Mesothelial cell of epicardium (in vitro differentiated cells): ENCODE measurements around the gene GIMAP2. TPM values are rescaled to one million over a fixed set of nuclear protein-coding genes. Genes with fewer than 3 reads are reported as not detected.
"Not testable (repeated sequence)": the region's sequence is repeated elsewhere in the genome, so short reads cannot be mapped to it uniquely, and the experiment has no call there.

Source experiments
- DNase-seq, 2 experiments: peaks; one replicate each; pipeline ENCODE4 v3.0.0; 2021; ENCODE audit warnings: low spot score in 2 of 2; ENCODE audit not compliant: unreplicated experiment in 2 of 2
- H3K27ac Mint-ChIP-seq: 2 replicates; pipeline ENCODE4 v1.8.0; 2021; ENCODE audit warnings: mixed read lengths
- H3K27me3 Mint-ChIP-seq: 2 replicates; pipeline ENCODE4 v1.8.0; 2021; ENCODE audit warnings: low read depth, mixed read lengths
- H3K36me3 Mint-ChIP-seq: 2 replicates; pipeline ENCODE4 v1.8.0; 2021; ENCODE audit warnings: mixed read lengths
- H3K4me1 Mint-ChIP-seq: 2 replicates; pipeline ENCODE4 v1.8.0; 2021; ENCODE audit warnings: mixed read lengths
- H3K4me3 Mint-ChIP-seq: 2 replicates; pipeline ENCODE4 v1.8.0; 2021; ENCODE audit warnings: mild to moderate bottlenecking, moderate library complexity, mixed read lengths
- H3K9me3 Mint-ChIP-seq: 2 replicates; pipeline ENCODE4 v1.8.0; 2021; ENCODE audit warnings: mixed read lengths
- total RNA-seq: library from RNA; stranded (reverse); gene quantifications from 3 replicates; pipeline ENCODE4 v1.2.1, GENCODE V29; 2021
- TF ChIP-seq, protein P1 (sequence below): fragments of 200-600 bp; sonication (generic); IDR thresholded peaks from one replicate; pipeline ENCODE4 v1.5.0; 2021; ENCODE audit warnings: antibody characterized with exemption; ENCODE audit not compliant: unreplicated experiment

The GIMAP2 gene
- total RNA-seq, 1 donor from 2014 or later, result not detected

DNA sequence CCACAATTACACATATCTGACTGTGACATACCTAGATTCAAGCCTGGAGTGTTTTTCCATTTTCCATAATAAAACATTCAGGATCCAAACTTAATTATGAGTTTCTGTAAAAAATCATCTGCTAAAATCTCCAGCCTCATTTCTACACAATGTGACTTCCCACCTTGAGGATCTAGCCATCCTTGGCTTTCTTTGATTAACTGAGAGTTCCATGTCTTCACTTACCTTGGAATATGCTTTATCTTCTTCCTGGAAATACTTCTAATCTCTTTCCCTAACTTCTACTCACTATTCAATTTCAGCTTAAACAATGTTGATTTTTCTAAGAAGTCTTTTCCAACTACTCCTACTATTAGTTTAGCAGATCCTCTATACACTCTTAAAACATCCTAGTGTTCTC, 16.5 kb upstream of the GIMAP2 start:
- H3K4me1 Mint-ChIP-seq, result no peaks in the 10 kb centered on the region
- H3K4me3 Mint-ChIP-seq, result no peak overlapping the region
- no peak overlapping the region for H3K27ac Mint-ChIP-seq
- H3K9me3 Mint-ChIP-seq, result peaks cover 32% of the 10 kb centered on the region
- no peaks in the 10 kb centered on the region for H3K36me3 Mint-ChIP-seq
- TF ChIP-seq, protein P1, sequence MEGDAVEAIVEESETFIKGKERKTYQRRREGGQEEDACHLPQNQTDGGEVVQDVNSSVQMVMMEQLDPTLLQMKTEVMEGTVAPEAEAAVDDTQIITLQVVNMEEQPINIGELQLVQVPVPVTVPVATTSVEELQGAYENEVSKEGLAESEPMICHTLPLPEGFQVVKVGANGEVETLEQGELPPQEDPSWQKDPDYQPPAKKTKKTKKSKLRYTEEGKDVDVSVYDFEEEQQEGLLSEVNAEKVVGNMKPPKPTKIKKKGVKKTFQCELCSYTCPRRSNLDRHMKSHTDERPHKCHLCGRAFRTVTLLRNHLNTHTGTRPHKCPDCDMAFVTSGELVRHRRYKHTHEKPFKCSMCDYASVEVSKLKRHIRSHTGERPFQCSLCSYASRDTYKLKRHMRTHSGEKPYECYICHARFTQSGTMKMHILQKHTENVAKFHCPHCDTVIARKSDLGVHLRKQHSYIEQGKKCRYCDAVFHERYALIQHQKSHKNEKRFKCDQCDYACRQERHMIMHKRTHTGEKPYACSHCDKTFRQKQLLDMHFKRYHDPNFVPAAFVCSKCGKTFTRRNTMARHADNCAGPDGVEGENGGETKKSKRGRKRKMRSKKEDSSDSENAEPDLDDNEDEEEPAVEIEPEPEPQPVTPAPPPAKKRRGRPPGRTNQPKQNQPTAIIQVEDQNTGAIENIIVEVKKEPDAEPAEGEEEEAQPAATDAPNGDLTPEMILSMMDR, result no peak
- H3K27me3 Mint-ChIP-seq, result no peaks in the 10 kb centered on the region
- DNase-seq, result no peak

DNA sequence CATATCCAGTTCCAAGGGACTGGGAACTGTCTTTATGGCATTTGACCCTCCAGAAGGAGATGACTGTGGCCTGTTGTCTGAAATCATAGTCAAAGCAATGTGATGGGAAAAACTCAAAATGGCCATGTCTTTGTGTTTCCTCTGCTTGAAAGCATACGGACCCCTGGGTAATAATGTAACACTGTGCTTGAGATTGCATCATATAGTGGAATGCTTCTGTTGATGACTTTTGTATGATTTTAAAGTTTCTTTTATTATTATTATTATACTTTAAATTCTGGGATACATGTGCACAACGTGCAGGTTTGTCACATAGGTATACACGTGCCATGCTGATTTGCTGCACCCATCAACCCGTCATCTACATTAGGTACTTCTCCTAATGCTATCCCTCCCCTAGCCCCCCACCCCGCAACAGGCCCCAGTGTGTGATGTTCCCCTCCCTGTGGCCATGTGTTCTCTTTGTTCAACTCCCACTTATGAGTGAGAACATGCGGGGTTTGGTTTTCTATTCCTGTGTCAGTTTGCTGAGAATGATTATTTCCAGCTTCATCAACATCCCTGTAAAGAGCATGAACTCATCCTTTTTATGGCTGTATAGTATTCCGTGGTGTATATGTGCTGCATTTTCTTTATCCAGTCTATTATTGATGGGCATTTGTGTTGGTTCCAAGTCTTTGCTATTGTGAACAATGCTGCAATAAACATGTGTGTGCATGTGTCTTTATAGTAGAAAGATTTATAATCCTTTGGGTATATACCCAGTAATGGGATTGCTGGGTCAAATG, 13.5 kb upstream of the GIMAP2 start:
- H3K27ac Mint-ChIP-seq, H3K4me1 Mint-ChIP-seq: not testable (repeated sequence)

DNA sequence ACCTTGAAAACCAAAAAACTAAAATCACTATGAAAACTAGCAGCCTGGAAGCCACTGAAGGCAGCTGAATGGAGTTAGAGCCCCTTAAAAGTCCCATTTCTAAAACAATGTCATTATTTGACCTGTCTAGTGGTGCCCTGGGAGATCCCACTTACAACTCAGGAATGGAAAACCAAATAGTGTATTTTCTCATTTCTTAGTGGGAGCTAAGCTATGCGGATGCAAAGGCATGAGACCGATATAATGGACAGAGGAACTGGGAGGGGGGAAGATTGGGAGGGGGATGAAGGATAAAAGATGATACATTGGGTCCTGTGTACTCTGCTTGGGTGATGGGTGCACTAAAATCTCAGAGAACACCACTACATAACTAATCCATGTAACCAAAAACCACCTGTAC, 9.8 kb upstream of the GIMAP2 start:
- no peak overlapping the region for H3K4me3 Mint-ChIP-seq
- H3K27ac Mint-ChIP-seq, result no peak overlapping the region
- no peaks in the 10 kb centered on the region for H3K36me3 Mint-ChIP-seq

More for the DNA sequence above, 13.5 kb upstream of the GIMAP2 start:
- H3K4me3 Mint-ChIP-seq, DNase-seq, H3K27me3 Mint-ChIP-seq, H3K36me3 Mint-ChIP-seq: not testable (repeated sequence)
- peaks cover 38% of the 10 kb centered on the region for H3K9me3 Mint-ChIP-seq

DNA sequence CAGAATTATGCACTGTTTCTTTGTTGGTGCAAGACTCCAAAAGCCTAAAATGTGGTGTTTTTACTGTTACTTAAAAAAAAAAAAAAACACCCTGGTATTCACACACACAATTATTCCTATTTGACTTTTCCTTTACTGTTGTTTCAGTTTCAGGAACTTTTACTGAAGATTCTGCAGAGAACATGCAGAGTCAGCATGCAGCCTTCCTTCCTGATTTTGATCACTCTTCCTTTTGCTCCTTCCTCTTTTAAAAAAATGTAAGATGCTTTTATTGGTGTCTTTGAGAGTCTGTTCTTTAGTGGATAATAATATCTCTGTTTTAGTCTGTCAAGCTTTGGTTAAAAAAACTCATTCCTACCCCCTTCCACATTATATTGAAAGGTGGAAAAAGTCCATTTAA, 9.2 kb upstream of the GIMAP2 start:
- DNase-seq, H3K36me3 Mint-ChIP-seq, H3K4me1 Mint-ChIP-seq, H3K4me3 Mint-ChIP-seq, H3K27me3 Mint-ChIP-seq, H3K27ac Mint-ChIP-seq: not testable (repeated sequence)
- peaks cover 30% of the 10 kb centered on the region for H3K9me3 Mint-ChIP-seq

More for the DNA sequence above, 9.8 kb upstream of the GIMAP2 start:
- Mint-ChIP-seq H3K9me3 (peaks cover 33% of the 10 kb centered on the region), H3K4me1 (no peaks in the 10 kb centered on the region), H3K27me3 (no peaks in the 10 kb centered on the region)
- no peak for DNase-seq
- TF ChIP-seq, protein P1, result no peak

DNA sequence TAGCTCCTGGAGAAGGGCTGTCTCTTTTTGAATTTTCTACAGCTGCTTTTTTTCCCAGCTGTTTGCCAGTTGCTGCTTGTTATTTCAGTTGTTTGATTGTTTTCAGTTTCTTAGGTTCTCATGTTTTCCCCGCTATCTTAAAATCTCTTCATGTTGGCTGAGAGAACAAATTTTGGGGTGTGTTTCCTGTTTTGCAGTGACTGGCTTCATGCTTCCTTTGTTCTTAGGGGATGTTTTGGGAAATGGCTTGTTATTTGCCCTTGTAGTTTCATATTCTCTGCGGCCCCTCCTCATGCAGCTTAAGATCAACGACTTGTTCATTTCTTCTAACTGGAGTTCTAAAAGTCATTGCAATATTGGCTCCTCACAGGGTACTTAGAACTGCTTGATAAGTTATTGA, 8.7 kb upstream of the GIMAP2 start:
- not testable (repeated sequence) for H3K36me3 Mint-ChIP-seq, H3K27me3 Mint-ChIP-seq, DNase-seq, H3K4me3 Mint-ChIP-seq, H3K4me1 Mint-ChIP-seq, H3K27ac Mint-ChIP-seq
- peaks cover 28% of the 10 kb centered on the region for H3K9me3 Mint-ChIP-seq

DNA sequence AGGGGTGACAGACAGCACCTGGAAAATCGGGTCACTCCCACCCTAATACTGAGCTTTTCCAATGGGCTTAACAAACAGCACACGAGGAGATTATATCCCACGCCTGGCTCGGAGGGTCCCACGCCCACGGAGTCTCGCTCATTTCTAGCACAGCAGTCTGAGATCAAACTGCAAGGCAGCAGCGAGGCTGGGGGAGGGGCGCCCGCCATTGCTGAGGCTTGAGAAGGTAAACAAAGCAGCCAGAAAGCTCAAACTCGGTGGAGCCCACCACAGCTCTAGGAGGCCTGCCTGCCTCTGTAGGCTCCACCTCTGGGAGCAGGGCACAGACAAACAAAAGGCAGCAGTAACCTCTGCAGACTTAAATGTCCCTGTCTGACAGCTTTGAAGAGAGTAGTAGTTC, 6.9 kb upstream of the GIMAP2 start:
- not testable (repeated sequence) for H3K4me1 Mint-ChIP-seq, H3K27ac Mint-ChIP-seq, H3K4me3 Mint-ChIP-seq, H3K27me3 Mint-ChIP-seq, DNase-seq, H3K36me3 Mint-ChIP-seq
- H3K9me3 Mint-ChIP-seq, result peaks cover 24% of the 10 kb centered on the region

DNA sequence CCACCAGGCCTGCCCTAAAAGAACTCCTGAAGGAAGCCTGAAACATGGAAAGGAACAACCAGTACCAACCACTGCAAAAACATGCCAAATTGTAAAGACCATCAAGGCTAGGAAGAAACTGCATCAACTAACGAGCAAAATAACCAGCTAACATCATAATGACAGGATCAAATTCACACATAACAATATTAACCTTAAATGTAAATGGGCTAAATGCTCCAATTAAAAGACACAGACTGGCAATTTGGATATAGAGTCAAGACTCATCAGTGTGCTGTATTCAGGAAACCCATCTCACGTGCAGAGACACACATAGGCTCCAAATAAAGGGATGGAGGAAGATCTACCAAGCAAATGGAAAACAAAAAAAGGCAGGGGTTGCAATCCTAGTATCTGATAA, 5.1 kb upstream of the GIMAP2 start:
- not testable (repeated sequence) for H3K4me3 Mint-ChIP-seq, H3K27me3 Mint-ChIP-seq, H3K27ac Mint-ChIP-seq, H3K4me1 Mint-ChIP-seq, DNase-seq, H3K36me3 Mint-ChIP-seq
- H3K9me3 Mint-ChIP-seq, result peaks cover 29% of the 10 kb centered on the region

DNA sequence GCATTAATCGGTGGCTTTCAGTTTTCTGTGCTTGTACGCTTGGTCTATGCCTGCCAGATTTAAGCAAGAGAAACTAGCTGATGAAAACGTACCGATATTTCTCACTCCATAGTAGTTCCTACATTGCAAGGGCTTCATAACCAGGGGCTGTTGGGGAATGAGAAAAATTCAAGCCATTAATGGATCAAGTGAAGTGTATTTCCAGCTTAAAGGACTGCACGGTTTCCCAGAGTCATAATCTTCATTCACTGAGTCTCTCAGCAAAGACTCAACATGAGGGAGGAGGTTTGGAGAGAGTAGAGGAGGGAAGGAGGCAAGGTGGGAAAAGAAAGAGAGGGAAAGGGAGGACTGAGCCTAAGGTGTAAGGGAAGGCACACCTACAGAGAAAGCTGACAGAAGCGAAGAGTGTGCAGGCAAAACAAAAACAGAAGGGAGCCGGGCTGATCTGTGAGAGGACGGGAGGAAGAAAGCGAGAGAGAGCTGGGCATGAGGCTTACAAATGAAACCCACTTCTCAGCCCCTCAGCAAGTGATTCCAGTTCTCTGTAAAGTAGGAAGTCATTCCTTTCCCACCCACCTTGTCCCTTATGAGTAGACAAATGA, 625 bp downstream of the GIMAP2 start:
- TF ChIP-seq, protein P1, result no peak
- Mint-ChIP-seq H3K27ac (no peak overlapping the region), H3K4me1 (no peaks in the 10 kb centered on the region), H3K4me3 (no peak overlapping the region), H3K9me3 (peaks cover 13% of the 10 kb centered on the region), H3K27me3 (peaks cover 2% of the 10 kb centered on the region), H3K36me3 (no peaks in the 10 kb centered on the region)
- no peak for DNase-seq
